ENCODE measurements around the gene AKIRIN2.

DNA sequence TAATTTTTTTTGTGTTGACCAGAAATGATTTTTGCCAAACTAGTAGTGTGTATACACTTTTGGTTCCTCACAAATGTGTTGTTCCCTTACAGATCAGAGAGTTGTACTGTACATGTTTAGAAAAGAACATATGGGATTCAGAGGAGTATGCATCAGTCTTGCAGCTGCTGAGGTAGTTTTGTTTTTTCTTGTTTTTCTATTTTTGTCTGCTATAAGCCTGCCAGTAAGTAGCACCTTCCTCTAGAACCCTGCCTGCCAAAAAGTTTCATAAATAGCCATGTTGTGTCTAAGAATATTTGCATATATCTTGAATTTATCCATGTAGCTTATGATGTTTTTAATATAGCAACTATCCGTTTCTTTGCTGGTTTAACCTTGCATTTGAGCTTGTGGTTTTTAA is 65.7 kb downstream of the AKIRIN2 start:
- TF ChIP-seq, protein P1, sequence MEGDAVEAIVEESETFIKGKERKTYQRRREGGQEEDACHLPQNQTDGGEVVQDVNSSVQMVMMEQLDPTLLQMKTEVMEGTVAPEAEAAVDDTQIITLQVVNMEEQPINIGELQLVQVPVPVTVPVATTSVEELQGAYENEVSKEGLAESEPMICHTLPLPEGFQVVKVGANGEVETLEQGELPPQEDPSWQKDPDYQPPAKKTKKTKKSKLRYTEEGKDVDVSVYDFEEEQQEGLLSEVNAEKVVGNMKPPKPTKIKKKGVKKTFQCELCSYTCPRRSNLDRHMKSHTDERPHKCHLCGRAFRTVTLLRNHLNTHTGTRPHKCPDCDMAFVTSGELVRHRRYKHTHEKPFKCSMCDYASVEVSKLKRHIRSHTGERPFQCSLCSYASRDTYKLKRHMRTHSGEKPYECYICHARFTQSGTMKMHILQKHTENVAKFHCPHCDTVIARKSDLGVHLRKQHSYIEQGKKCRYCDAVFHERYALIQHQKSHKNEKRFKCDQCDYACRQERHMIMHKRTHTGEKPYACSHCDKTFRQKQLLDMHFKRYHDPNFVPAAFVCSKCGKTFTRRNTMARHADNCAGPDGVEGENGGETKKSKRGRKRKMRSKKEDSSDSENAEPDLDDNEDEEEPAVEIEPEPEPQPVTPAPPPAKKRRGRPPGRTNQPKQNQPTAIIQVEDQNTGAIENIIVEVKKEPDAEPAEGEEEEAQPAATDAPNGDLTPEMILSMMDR (conservative IDR thresholded peaks at IDR 0.05): no peak
- TF ChIP-seq ZFX (IDR thresholded peaks at IDR 0.05): no peak
